ENCODE measurements around the gene TAF8. TPM values are rescaled to one million over a fixed set of nuclear protein-coding genes. Genes with fewer than 3 reads are reported as not detected.

The TAF8 gene
- total RNA-seq, 1 donor from 2014 or later: 28.7 TPM

DNA sequence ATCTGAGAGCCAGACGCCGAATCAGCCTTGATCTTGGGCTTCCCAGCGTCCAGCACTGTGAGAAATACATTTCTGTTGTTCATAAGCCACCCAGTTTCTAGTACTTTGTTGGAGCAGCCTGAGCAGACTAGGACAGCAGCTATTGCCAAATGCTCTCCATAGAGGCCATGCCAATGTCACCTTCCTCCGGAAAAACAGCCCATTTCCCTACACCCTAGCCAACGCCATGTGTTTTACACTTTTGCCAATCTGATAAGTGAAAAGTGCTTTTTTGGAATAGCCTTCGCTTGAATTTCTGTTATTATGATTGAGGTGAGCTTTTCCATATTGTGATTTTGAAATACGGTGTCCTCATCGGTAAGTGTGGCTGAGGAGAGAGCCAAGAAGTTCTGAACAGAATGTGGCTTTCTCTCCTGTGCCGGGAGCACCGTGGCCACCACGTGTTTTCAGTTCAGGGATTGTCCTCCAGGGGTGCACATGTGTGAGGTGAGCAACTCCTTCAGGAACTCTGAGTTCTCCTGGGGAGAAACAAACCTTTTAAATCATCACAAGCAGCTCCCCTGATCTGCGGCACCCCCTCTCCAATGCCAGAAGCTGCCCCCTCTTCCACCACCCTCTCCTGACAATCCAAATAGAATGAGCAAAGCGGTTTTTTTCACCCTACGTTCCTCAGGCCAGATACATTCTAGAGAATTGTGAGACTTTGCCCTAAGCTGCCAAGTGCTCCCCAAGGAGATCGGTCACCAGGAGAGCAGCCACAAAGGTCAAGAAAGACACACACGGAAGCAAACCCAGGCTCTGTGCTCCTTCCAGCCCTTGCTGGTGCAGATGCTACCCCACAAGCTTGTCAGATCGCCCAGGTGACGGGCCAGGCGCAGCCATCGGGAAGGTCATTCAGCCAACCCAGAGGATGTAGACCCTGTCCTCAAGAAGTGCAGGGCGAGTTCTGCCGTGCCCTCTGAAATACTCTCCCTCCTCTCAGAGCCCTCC lies 36.0 kb downstream of the TAF8 start:
- DNase-seq (no peak), ATAC-seq (ENCODE audit: poor library complexity) (peak; percentile 67)
- intact Hi-C loops (cut with DNase I): no loop called here

GRCh38 chr6:42088101-42088591 lies 37.8 kb downstream of the TAF8 start:
- ATAC-seq (ENCODE audit: poor library complexity) (peak; percentile 83), DNase-seq (peak; percentile 66)
- intact Hi-C loops (cut with DNase I): no loop called here

GRCh38 chr6:42090819-42091717 lies 40.7 kb downstream of the TAF8 start:
- intact Hi-C loops (cut with DNase I): no loop called here

GRCh38 chr6:42091718-42092023 lies 41.3 kb downstream of the TAF8 start:
- intact Hi-C loops (cut with DNase I): no loop called here

More at GRCh38 chr6:42090819-42091717, 40.7 kb downstream of the TAF8 start:
- no peak for ATAC-seq (ENCODE audit: poor library complexity)
- no peak for DNase-seq

GRCh38 chr6:42093582-42094329 lies 43.4 kb downstream of the TAF8 start:
- intact Hi-C loops (cut with DNase I): no loop called here
- DNase-seq: no peak
- peak; percentile 83 for ATAC-seq (ENCODE audit: poor library complexity)

More at GRCh38 chr6:42091718-42092023, 41.3 kb downstream of the TAF8 start:
- no peak for DNase-seq
- ATAC-seq (ENCODE audit: poor library complexity): no peak

DNA sequence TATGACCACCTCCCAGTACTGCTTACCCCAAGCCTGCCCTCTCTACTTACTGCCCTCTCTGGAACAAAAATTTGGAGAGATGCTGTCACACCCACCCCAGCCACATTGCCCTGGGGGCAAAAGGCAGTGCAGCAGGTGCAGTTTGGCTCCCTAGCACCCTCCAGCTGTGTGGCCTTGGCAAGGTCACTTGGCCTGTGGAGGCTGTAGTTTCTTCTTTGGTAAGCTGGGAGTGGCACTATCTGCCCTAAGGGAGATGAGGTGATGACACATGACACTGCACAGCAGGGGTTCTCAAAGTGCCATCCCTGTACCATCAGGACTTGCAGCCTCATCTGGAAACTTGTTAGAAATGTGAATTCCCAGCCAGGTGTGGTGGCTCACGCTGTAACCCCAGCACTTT lies 44.8 kb downstream of the TAF8 start:
- intact Hi-C loops (cut with DNase I): no loop called here
- DNase-seq (no peak), ATAC-seq (ENCODE audit: poor library complexity) (no peak)

- ATAC-seq (ENCODE audit: poor library complexity): no peak
- intact Hi-C loops (cut with DNase I): no loop called here
Measured at GRCh38 chr6:42095776-42096541, 45.6 kb downstream of the TAF8 start.

DNA sequence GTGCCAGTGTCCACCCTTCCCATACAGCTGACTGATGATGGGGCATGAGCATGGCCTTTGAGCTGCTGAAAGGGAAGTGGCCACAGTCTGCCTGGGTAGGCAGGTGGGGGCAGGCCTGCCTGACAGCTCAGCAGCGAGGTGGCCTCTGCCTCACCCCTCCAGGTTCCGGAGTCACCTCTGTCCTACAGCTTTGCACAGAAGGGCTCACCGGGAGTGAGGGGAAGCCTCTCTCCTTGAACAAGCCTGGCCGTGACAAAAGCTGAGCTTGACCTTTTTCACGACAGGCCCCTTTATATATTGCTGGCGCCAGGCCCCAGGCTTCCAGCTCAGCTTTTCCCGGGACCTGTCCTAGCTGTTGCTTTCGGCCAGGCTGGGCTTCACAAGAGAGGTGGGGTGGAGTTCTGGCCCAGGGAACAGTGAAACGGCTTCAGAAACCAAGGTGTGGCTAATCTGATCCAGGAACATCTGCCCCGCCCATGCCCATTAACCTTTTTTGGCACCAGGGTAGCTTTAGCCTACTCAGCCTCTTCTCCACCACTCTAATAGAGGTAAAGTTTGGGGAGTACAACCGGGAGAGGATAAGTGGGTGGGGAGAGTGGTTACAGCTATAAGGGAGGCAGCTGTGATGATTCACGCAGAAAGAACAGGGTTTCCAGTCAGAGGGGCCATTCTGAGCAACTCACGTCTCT lies 49.2 kb downstream of the TAF8 start:
- intact Hi-C loops (cut with DNase I): no loop called here
- DNase-seq (no peak), ATAC-seq (ENCODE audit: poor library complexity) (no peak)

More at GRCh38 chr6:42095776-42096541, 45.6 kb downstream of the TAF8 start:
- no peak for DNase-seq

DNA sequence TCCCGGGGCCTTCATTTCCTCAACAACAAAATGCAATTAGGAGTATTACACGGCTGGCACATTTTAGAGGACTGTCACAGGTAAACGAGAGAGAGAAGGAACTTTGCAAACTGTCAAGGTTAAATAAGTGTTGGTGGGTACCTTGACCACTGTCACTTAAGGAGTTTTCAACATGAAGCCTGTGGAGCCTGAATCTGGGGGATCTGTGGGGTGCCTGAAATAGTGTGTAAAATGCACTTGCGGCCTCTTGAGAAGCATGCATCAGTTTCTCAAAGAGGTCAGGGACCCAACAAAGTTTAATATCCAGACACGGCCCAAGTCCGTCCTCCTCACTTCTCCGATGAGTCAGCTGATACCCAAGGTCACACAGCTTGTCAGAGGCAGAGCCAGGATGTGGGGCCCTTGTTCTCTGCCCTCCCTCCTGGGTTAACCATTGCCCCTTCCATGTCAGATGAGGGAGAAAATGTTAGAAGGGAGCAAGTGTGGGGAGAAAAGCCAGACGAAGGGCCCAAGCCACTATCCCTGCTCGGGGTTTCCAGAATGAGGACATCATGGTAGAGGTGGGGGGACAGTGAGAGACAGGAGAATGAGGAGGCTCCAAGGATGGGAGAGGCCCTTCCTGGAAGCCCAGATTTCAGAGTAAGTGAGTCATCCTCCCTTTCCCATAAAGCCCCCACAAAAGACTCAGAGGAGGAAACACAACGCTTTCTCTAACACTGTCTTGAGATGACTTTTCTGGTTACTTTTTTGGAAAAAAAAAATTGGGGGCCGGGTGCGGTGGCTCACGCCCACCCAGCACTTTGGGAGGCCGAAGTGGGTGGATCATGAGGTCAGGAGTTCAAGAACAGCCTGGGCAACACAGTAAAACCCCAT lies 49.9 kb downstream of the TAF8 start:
- no peak for ATAC-seq (ENCODE audit: poor library complexity)
- intact Hi-C loops (cut with DNase I): no loop called here
- DNase-seq: no peak

DNA sequence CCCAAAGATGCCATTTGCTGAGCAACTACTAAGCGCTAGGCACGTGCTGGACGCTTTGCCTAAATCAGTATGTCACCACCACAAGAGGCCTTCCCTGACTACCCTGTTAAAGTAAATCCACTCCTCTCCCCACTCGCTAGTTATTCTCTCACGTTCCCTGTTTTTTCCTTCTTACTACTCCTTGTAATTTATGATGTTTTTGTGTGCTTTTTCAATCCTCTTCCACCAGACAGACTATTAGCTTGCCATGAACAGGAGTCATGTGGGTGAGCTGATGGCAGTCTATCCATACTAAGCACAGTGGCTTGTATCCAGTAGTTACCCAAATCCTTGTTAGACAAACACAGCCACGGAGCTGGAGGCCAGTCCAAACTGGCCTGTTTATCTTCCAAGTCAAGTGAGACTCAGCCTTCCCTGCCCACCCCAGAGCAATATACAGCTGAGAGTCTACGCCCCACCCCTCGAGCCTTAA lies 50.9 kb downstream of the TAF8 start:
- DNase-seq (no peak), ATAC-seq (ENCODE audit: poor library complexity) (peak; percentile 20)
- intact Hi-C loops (cut with DNase I): no loop called here

- intact Hi-C loops (cut with DNase I): no loop called here
- ATAC-seq (ENCODE audit: poor library complexity): no peak
Measured at GRCh38 chr6:42103216-42103615, 52.9 kb downstream of the TAF8 start.

GRCh38 chr6:42103753-42104094 lies 53.4 kb downstream of the TAF8 start:
- ATAC-seq (ENCODE audit: poor library complexity) (no peak), DNase-seq (no peak)
- intact Hi-C loops (cut with DNase I): no loop called here

More at GRCh38 chr6:42103216-42103615, 52.9 kb downstream of the TAF8 start:
- DNase-seq: no peak

DNA sequence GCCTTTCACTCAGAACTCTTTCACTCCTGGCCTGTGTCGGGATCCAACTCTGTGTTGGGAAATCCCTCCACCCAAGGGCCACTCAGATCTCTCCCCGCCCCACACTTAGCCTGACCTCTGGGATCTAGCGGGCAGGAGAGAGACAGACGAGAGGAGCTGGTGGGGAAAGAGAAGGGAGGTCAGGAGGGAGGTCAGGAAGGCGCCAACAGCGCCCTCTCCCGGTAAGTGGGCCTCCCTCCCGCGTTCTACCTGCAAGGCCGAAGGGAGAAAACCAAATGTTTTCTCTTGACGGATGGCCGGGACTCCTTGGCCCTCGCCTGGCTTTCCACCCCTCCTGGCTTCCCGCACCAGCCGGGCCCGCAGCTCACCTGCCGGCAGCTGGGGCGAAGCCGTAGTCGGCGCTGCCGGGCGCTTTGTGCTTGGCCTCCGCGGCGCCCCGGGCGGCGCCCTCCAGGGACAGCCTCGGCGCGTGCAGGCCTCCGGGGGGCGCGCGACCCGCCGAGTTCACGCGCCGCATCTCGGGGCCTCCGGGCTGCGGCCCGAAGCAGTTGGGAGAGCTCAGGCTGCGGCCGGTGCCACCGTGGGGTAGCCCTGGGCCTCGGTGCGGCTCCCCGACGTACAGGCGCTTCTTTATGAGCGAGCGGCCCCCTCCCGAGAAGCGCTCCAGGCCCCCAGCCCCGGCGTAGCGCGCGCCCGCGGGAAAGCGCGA lies 53.9 kb downstream of the TAF8 start:
- ATAC-seq (ENCODE audit: poor library complexity): peak; percentile 89
- intact Hi-C loops (cut with DNase I): no loop called here

DNA sequence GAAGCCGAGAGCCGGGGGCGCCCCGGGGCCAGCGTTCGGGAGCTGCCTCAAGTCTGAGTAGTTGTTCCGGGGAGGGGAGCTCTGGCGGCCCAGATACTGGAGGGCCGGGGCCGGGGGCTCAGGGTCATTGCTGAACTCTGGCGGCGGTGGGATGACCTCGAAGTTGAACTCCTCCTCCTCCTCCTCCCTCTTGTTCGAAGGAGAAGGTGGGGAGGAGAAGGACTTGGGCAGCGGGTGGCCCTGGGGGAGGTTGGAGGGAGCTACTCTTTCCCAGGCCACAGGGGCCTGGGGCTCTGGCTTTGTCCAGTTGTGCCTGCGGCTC lies 54.4 kb downstream of the TAF8 start:
- intact Hi-C loops (cut with DNase I): no loop called here
- DNase-seq (no peak), ATAC-seq (ENCODE audit: poor library complexity) (no peak)

More for the DNA sequence above, 53.9 kb downstream of the TAF8 start:
- DNase-seq: peak; percentile 86

GRCh38 chr6:42105156-42105648 lies 54.9 kb downstream of the TAF8 start:
- ATAC-seq (ENCODE audit: poor library complexity) (no peak), DNase-seq (no peak)
- intact Hi-C loops (cut with DNase I): no loop called here

- ATAC-seq (ENCODE audit: poor library complexity): no peak
- no peak for DNase-seq
- intact Hi-C loops (cut with DNase I): no loop called here
Measured at GRCh38 chr6:42105709-42106108, 55.4 kb downstream of the TAF8 start.
